ENCODE results near the gene VAPA.
"Not testable (repeated sequence)": the region's sequence is repeated elsewhere in the genome, so short reads cannot be mapped to it uniquely, and the experiment has no call there.

Gene VAPA

DNA sequence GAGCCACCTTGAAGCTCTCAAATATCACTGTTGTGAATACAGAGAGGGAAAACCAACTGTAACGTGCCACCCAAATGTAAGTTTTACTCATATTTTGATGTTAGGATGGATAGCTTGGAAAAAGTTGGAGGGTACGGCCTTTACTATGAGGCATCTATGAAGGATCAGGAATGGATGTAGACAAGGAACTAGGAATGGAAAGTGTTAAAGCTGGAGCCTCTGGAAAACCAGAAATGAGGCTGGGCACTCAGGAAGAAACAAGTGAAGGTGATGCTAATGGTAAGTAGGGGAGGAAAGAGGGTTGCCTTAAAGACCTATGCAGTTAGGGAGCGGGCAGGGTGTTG is 27.8 kb upstream of the VAPA start:
- DNase-seq (ENCODE audit: low spot score): no peak

DNA sequence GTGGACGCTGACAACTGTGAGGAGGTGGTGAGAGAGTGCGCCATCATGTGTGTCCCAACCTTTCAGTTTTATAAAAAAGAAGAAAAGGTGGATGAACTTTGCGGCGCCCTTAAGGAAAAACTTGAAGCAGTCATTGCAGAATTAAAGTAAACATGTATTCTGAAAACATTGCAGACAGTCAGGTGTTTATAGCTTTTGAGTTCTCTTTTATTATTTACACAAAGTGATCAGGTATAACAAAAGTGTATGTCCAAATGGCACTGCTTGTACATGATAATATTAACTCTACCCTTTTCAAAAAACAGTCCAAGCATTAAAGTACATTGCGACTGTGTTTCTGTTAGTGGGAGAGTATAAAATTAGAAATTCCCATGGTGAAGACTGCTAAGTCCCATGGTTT is 25.8 kb upstream of the VAPA start:
- no peak for DNase-seq (ENCODE audit: low spot score)

DNA sequence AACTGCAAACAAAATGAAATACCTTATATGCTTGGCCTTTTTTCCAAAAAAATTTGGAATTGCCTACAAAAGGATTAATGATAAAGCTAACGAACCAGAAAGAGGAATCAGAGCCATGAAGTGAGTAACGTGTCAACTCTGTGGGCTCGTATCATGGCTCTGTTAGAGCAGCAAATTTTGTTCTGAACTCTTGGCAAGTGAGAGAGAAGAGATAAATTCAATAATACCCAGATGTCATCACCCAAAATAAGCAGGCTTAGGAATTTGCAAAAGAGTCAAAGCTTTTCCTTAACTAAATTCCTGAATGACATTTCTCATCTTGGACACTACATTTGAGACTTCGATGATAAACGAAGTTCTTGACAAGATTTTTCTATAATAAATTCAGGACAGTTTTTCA is 23.6 kb upstream of the VAPA start:
- DNase-seq (ENCODE audit: low spot score): no peak

DNA sequence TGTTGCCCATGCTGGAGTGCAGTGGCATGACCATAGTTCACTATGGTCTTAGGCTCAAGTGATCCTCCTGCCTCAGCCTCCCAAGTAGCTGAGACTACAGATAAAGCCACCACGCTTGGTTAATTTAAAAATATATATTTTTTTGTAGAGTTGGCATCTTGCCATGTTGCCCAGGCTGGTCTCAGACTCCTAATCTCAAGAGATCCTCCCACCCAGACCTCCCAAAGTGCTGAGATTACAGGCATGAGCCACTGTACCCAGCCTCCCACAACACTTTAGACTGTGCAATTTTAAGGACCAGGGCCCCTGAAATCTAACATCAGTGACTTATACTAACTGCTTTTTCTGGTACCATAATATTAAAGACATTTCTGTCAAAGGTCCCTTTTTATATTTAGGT is 22.9 kb upstream of the VAPA start:
- no peak for DNase-seq (ENCODE audit: low spot score)

DNA sequence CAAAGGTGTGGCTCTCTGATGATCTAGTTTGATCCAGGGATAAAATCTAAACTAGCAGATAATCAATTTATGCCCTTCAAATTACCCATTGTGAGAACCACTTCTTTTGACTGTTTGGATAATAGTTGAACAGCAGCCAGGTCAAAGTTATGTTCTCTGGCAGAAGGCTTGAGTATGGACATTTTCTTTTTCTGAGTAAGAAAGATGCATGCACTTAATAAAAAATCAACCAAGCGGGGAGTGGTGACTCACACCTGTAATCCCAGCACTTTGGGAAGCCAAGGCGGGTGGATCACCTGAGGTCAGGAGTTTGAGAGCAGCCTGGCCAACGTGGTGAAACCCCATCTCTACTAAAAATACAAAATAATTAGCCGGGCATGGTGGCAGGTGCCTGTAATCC is 22.3 kb upstream of the VAPA start:
- not testable (repeated sequence) for DNase-seq (ENCODE audit: low spot score)

DNA sequence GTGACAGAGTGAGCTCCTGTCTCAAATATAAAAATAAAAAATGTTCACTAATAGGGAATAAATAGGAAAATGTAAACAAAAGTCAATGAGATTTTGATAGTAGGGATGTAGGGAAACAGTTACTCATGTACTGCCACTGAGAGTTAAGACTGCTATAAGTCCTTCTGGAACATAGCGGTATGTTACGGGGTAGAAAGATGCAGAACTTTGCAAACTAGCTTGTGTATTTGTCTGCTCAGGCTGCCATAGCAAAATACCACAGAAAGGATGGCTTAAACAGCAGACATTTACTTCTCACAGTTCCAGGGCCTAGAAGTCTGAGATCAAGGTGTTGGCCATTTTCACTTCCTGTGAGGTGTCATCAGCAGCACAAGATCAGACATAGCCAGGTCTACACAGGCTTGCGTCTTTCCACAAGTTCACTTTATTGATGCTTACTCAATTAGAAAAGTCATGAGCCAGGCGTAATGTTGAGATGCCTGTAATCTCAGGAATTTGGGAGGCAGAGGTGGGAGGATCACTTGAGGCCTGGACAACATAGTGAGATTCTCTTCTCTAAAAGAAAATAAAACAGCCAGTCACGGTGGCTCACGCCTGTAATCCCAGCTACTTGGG is 19.3 kb upstream of the VAPA start:
- DNase-seq (ENCODE audit: low spot score): no peak

DNA sequence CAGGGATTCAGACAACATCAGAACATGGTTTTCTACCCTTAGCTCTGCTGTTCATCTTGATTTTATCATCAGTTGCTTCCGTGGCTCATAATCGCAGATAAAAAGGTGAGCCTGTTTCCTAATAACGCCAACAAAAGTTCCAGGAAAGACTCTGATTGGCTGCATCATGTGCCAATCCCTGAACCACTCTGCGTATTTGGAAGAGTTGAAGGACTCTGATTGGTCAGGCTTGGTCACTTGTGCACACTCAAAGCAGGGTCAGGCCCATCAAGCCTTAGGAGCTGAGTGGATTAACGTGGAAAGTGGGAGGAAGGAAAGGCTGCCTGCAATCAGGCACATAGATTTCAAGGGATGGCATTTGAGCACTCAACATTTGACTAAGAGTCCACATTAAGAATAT is 16.7 kb upstream of the VAPA start:
- DNase-seq (ENCODE audit: low spot score): no peak

DNA sequence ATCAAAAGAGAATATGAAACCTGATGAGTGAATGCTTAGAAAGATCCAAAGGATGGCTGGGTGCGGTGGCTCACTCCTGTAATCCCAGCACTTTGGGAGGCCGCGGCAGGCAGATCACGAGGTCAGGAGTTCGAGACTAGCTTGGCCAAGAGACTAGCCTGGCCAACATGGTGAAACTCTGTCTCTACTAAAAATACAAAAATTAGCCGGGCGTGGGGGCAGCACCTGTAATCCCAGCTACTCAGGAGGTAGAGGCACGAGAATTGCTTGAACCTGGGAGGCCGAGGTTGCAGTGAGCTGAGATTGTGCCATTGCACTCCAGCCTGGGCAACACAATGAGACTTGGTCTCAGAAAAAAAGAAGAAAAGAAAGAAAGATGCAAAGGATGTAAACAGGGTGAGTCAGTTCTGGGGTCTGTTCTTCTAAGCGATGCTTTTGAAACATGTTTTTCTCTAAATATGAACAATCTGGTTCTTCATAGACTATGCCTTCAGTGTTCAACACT is 16.0 kb upstream of the VAPA start:
- not testable (repeated sequence) for DNase-seq (ENCODE audit: low spot score)

DNA sequence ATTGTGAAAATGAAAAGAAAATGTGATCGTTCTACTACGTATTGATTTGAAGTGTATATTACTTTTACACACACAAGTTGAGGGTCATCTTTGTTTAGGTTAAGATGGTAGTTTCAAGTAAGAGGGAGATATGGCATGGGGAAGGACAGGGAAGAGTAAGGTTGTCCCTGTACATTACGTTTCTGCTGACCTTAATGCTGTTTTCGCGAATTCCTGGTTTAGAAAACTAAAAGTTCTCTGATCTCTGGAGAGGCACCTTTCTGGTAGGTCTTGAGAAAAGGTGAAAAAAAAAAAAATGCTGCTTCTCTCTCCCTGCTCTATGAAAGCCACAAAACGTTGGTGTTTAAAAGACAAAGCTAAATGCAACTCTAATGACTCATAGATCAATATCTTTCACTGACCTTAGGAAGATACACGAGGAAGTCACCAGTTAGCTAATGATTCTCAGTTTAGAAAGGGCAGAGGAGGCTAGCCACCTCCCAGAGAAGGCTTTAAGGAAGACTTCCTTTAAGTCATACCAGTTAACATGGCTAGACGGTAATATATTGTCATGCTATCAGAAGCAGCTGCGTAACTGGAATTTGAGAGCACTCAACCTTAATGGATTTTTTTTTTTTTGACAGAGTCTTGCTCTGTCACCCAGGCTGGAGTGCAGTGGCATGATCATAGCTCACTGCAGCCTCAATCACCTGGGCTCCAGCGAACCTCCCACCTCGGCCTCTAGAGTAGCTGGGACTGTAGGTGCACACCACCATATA is 14.8 kb upstream of the VAPA start:
- no peak for DNase-seq (ENCODE audit: low spot score)

DNA sequence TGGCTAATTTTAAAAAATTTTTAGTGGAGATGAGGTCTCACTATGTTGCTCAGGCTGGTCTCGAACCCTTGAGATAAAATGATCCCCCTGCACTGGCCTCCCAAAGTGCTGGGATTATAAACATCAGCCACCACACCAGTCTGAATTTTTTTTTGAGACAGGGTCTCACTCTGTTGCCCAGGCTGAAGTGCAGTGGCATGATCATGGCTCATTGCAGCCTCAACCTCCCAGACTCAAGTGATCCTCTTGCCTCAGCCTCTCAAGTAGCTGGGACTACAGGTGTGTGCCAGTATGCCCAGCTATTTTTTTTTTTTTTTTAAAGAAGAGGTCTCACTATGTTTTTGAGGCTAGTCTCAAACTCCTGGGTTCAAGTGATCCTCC is 14.3 kb upstream of the VAPA start:
- DNase-seq (ENCODE audit: low spot score): not testable (repeated sequence)

DNA sequence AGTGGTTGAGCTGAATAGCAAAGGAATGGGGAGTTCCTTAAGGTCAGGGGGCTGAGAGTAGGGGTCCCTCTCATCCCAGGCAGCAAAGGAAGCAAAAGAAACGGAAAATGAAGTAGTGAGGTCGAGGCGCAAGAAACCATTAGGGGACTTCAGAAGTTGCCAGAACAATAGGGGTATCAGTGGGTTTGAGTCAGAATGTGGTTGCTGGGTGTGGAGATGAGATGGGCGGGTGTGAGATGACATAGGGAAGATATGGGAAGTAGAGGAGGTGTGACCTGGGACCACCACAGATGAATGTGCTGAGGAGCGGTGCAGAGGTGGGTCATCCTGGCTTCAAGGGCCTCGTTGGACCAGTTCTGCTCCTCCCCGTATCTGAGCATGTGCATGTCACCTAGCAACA is 13.1 kb upstream of the VAPA start:
- no peak for DNase-seq (ENCODE audit: low spot score)

DNA sequence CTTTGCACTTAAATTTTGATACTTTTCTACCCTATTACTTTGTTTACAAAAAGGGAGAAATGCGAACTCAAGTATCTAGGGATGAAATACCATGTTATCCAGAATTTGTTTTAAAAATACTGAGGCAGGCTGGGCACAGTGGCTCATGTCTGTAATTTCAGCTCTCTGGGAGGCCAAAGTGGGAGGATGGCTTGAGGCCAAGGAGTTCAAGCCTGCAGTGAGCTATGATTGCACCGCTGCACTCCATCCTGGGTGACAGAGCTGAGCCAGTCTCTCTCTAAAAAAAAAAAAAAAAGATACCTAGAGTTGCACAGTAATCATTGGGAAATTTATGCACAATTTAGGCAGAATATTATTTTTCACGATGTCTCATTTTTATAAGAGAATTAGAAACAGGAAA is 12.4 kb upstream of the VAPA start:
- no peak for DNase-seq (ENCODE audit: low spot score)

DNA sequence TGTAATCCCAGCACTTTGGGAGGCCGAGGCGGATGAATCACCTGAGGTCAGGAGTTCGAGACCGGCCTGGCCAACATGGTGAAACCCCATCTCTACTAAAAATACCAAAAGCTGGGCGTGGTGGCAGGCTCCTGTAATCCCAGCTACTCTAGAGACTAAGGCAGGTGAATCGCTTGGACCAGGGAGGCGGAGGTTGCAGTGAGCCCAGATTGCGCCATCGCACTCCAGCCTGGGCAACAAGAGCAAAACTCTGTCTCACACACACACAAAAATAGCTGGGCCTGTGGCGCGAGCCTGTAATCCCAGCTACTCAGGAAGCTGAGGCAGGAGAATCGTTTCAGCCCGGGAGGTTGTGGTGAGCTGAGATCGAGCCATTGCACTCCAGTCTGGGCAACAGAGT is 11.6 kb upstream of the VAPA start:
- not testable (repeated sequence) for DNase-seq (ENCODE audit: low spot score)

DNA sequence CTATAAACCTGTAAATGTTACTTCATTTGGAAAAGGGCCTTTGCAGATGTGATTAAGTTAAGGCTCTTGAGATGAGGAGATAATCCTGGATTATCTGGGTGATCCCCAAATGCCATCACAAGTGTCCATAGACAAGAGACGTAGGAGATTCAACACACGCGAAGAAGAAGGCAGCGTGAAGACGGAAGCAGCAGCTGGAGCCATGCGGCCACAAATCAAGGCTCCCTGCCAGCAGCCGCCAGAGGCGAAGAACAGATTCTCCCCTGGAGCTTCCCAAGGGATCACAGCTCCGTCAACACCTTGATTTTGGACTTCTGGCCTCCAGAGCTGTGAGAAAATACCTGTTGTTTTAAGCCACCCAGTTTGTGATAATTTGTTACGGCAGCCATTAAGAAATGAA is 11.0 kb upstream of the VAPA start:
- no peak for DNase-seq (ENCODE audit: low spot score)

DNA sequence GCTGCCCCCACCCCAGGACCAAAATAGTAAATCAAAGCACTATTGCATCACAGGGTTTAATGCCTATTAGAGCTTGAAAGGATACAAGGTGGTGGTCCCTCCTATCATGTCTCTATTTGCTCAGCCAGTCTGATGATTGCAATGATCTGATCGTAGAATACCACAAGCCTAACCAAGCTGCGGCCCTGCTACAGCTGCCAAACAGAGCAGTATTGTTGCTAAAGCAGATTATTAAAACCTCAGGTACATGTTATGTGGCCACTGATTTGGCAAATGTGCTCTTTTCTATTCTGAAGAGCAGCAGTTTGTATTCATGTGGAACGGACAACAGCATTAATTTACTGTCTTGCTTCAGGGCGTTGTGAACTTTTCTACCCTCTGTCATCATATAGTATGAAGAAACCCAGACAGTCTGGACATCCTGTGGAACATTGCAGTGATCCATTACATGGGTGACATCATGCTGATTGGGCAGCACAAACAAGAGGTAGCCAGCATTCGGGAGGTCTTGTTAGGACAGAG is 8.4 kb upstream of the VAPA start:
- no peak for DNase-seq (ENCODE audit: low spot score)

DNA sequence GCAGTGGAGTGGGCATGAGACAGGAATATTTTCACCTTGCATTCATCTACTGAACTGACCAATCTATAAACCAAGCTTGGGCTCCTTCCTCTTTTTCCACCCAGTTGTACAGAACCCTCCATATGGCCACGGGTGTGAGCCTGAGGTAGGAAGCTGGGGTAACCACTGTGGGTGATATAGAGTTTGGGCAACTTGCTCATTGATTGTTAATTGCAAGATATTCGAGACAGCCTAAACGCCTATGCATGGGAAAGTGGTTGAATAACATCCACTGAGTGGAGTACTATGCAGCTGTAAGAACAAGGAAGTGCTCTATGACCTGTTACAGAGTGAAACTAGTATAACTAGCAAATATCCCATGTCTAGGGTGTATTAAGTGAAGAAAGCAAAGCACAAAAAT is 7.3 kb upstream of the VAPA start:
- no peak for DNase-seq (ENCODE audit: low spot score)

DNA sequence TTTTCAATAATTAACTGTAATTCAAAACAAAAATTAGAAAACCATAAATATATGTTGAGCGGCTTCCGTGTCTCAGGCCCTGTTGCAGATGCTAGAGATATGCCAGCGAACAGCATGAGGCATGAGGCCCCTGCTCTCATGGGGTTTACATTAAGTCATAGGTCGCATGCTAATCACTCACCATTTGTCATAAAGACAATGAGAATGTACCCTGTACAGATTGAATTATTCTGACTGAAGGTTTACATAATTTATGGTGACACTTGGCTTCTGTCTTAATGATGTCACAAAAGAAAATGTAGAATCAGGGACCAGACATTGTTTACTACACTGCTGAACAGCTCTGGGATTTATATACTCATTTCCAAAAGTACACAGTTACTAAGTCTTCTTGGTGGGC is 5.9 kb upstream of the VAPA start:
- DNase-seq (ENCODE audit: low spot score): no peak

DNA sequence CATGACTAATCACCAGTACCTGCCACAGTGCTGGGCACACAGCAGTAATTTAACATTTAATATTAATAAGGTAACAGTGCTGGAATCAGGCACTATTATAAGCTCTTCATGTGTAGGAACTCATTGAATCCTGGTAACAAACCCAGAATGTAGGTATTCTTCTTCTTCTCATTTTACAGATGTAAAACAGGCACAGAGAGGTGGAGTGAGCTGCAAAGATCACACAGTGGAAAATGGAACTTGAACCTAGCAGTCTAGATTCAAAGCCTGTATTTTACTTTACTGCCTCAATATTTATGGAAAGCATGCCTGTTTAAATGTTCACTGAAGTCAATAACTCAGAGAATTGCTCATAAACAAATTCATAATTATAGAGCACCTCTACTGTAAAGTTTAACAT is 3.7 kb upstream of the VAPA start:
- no peak for DNase-seq (ENCODE audit: low spot score)

DNA sequence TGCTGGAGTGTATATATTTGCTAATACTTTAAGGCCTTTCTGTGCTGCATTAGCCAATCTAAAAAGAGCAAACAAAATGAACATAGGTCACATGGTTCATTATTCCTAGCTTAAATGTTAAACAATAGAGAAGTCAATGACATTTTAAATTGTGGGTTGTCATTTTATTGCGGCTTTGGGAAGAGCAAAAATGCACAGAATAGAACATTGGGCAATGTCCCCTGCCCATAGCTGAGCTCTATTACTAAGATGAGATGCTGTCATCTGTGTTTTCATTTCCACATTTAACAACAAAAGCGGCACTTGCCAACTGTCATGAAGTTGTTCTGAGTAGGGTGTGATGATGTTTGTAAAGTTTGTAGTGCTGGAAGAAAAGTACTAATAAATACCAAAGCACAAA is 3.2 kb upstream of the VAPA start:
- DNase-seq (ENCODE audit: low spot score): no peak

DNA sequence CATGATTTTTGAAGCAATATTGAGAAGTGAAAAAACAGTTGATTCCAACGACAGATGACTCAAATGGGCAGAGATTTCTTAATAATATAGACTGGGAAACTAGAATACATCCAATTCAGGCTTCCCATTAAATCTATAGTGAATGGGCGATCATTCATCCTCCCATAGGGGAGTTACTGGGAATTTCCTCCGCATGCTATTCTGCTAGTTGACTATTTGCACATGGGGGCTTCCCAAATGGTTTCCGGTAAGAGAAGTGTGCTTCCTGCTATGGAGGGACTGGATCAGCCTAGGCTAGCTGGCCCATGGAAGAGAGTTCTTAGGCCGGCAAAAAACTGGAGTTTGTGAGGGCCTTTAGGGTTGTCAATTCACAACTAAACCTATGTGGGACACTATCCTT is 2.6 kb upstream of the VAPA start:
- no peak for DNase-seq (ENCODE audit: low spot score)

DNA sequence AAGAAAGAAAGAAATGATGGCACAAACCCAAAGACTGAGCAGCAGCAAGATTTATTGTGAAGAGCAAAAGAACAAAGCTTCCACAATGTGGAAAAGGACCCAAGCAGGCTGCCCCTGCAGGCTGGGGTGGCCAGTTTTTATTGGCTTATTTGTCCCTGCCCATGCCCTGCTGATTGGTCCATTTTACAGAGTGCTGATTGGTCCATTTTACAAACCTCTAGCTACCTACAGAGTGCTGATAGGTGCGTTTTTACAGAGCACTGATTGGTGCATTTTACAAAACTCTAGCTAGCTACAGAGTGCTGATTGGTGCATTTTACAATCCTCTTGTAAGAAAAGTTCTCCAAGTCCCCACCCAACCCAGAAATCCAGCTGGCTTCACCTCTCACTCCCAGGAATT is 1.5 kb upstream of the VAPA start:
- not testable (repeated sequence) for DNase-seq (ENCODE audit: low spot score)

DNA sequence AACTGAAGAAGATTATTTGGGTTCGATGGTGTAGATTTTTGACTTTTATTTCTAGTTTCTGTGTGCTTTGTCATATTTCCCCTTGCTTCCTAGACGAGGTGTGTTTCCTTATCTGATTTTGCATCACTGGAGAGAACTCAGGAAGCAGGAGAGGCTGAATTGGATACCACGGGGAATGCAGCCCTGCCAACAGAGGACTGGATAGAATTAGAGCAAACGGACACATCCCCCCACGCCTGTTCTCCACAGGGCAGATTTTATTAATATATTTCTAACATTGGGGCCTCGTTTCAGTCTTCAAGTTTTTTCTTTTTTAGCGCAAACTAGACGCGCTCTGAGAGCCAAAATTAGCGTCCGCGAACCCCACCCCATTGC is 678 bp upstream of the VAPA start:
- DNase-seq (ENCODE audit: low spot score): no peak

DNA sequence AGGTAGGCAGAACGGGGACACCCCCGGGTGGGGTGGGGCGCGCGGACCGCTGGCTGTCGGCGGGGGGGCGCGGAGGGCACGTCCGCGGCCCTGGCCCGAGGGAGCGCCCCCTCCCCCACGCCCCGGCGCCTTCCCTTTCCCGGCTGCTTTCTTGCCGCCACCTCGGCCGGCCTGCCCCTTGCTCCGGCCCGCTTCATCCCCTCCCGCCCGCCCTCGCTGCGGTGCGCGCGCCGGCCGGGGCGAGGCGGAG is 443 bp downstream of the VAPA start:
- no peak for DNase-seq (ENCODE audit: low spot score)

DNA sequence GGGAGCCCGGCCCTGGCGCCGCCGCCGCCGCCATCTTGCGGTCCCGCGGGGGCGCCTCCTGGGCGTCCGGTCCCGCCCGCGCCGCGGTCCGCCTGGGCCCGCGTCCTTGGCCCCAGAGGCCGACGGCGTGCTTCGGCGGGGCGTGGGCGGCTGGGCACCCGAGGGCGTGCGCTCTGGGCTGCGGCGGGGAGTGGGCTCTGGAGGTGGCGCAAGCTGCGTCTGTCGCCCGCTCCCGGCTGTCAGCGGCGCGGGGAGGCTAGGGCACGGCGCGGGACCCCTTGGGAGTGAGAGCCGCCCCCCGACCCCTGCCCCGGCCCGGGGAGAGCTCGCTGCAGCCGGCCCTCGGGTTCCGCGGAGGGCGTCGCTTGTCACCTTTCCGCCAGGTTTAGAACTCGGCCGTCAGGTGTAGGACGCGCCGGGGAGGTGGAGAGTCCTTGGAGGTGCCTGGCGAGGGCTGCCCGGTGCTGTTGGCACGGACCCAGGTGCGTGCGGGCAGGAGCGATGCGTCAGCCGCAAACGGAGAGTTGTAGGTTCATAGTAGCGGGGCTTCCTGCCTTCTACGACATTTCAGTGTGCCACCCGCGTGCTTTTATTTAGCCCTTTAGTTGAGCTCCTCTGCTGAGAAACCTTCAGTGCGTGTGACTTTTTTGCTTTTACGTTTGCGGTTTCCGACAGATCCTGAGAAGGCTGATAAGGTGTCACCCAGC is 921 bp downstream of the VAPA start:
- peak; percentile 77 for DNase-seq (ENCODE audit: low spot score)
